ENCODE results near the gene PAPSS2.

The PAPSS2 gene

DNA sequence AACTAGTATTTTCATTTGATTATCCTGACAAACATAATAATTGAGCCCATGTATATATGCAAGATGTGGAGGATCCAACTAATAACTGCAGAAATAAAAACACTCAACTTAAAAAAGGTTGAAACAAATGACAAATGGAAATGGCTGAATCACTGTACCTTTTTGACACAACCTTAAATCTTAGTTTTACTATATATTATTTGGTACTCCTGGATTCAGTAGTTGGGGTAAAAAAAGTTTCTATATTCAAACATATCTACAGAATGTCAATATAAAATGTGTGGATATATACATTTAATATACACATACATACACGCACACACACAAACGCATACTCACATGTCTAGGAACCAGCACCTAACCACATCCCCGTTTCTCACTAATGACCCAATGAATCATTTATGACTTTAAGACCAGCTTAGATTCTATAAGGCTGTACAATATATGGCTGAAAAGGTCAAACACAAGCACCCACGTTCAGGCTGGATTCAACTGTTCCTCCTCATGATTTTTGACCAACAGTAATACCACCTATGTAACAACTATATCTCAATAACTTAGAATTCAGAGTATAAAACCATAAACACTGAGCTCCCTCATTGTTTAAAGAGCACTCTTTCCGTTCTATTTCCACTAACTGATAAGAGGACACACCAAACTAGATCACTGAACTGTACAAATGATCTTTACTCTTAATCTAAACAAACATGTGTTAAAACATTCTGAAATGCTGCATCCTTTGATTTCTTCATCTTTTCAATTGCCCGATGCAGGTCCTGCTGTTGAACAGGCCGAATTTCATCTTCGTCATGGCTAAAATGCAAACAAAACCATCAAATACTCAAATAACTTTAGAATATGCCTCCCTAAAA lies 94.6 kb downstream of the PAPSS2 start:
- no peak for DNase-seq

GRCh38 chr10:87757685-87758084 lies 98.0 kb downstream of the PAPSS2 start:
- no peak for DNase-seq

GRCh38 chr10:87759551-87759950 lies 99.9 kb downstream of the PAPSS2 start:
- DNase-seq, result no peak

DNA sequence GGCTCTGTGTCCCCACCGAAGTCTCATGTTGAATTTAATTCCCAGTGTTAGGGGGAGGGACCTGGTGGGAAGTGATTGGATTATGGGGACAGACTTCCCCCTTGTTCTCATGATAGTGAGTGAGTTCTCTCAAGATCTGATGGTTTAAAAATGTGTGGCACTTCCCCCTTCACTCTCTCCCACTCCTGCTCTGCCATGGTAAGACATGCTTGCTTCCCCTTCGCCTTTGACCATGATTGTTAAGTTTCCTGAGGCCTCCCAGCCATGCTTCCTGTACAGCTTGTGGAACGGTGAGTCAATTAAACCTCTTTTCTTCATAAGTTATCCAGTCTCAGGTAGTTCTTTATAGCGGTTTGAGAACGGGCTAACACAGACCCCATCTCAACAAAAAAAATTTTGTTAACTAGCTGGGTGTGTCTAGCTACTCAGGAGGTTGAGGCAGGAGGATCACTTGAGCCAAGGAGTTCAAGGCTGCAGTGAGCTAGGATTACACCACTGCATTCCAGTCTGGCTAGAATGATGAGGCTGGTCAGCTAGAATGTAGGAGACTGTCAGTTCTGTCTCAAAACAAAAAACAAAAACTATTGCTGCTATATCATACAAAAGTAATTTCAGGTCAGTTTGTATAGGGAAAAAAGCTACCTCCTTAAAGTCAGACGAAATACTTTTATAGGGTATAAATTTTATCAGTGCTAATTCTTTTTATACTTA lies 100.7 kb downstream of the PAPSS2 start:
- no peak for DNase-seq

- no peak for DNase-seq
Measured at GRCh38 chr10:87761153-87761552, 101.5 kb downstream of the PAPSS2 start.

DNA sequence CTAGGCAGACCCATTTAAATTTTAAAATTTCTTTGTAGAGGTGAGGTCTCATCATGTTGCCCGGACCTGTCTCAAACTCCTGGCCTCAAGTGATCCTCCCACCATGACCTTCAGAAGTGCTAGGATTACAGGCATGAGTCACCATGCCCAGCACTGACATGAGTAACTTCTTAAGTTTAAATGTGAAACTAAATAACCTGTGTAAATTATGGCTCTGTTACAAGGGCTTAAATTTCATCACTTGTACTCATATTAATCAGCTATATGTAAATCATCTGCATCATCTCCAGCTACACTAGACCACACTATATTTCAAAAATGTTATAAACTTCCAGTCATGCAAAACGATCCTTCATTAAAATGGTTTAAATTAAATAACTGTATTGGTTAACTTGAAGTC lies 102.2 kb downstream of the PAPSS2 start:
- DNase-seq, result no peak

DNA sequence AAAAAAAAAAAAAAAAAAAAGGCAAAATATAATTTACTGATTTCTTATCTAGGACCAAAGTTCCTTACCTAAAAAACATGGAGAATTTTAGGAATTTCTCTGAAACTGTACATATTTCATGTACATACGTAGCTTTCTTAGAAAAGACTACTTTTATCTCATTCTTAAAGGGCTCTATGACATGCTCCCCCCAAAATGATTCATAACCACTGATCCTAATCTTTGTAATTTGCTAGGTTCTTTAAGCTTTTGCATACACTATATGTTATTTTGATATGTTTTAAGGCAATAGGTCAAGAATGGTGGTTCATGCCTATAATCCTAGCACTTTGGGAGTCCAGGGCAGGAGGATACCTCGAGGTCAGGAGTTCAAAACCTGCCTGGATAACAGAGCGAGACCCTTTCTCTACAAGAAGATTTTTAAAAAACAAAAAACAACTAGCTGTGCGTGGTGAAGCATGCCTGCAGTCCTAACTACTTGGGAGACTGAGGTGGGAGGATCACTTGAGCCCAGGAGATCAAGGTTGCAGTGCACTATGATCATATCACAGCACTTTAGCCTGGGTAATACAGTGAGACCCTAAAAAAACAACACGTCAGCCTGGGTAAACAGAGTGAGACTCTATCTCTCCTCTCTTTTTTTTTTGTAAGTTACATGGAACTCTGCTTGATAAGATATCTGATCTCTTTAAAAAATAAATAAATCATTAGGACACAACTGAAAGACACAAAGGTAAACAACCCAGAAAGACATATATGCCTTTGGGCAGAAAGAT lies 103.6 kb downstream of the PAPSS2 start:
- no peak for DNase-seq

DNA sequence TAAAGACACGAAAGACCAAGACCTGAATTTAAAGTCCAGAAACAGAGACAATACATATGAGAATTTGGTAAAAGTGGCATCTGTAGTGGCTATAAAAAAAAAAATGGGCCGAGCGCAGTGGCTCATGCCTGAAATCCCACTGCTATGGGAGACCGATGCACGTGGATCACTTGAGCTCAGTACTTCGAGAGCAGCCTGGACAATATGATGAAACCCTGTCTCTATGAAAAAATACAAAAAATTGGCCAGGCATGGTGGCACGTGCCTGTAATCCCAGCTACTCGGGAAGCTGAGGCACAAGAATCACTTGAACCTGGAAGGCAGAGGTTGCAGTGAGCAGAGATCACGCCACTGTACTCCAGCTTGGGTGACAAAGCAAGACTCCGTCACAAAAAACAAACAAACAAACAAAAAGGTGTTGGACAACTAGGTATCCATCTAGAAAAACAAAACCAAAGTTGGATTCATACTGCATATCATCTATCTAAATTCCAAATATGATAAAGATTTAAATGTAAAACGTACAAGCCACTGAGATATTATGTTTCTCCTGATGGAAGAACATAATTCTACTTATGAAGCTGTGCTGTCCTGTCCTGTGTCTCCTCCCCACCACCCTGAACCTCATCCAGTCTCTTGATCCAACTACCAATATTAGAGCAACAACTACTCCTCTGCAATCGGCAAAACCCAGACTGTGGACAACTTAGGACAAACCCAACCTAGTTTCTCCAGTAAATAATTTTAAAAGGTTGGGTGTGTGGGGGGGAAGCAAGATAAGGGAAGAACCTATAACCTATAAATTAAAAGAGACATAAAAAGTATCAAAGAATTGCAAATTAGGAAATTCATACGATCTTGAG lies 104.6 kb downstream of the PAPSS2 start:
- DNase-seq, result no peak

DNA sequence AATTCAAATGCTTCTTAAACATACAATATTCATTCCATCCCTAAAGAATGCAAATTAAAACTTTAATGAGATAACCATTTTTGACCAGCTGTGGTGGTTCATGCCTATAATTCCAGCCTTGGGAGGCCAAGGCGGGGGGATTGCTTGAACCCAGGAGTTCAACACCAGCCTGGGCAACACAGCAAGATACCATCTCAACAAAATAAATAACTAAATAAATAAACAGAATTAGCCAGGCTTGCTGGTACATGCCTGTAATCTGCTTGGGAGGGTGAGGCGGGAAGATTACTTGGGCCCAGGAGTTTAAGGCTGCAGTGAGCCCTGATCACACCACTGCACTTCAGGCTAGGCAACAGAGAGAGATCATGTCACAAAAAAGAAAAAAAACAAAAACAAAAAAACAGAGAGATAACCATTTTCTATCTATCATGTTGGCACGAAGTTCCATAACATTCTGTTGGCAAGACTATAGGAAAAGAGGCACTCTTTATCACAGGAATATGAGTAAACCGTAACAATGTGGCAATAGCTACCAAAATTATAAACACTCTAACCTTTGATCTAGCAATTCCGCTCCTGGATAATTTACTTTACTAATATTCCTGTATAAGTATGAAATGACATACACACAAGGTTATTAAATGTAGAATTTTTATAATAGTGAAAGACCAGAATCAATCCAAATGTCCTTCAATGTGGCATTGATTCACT lies 106.1 kb downstream of the PAPSS2 start:
- no peak for DNase-seq

- DNase-seq, result no peak
Measured at GRCh38 chr10:87767253-87767652, 107.6 kb downstream of the PAPSS2 start.

GRCh38 chr10:87771871-87772500 lies 112.3 kb downstream of the PAPSS2 start:
- no peak for DNase-seq

- no peak for DNase-seq
Measured at GRCh38 chr10:87775766-87776165, 116.1 kb downstream of the PAPSS2 start.

GRCh38 chr10:87776328-87776727 lies 116.7 kb downstream of the PAPSS2 start:
- no peak for DNase-seq

- DNase-seq, result no peak
Measured at GRCh38 chr10:87781545-87781944, 121.9 kb downstream of the PAPSS2 start.

GRCh38 chr10:87782721-87783120 lies 123.0 kb downstream of the PAPSS2 start:
- no peak for DNase-seq

- DNase-seq, result no peak
Measured at GRCh38 chr10:87786421-87786820, 126.7 kb downstream of the PAPSS2 start.

DNA sequence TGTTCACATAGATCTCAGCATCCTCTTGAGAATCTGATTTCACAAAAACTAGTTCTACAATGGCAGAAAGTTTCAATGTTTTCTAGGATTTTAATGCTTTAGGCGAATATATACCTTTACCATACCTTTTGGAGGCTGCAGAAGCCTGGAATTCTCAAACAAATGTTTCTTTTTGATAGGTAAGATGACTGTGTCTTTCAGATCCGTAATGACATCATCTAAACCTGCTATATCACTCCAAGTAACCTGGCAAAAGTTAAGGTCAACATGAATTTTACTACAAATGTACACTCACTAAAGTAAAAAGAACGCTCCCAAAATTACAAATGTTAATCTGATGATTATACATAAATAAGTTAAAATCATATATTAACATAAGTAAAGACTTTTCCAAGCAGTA lies 130.5 kb downstream of the PAPSS2 start:
- no peak for DNase-seq

GRCh38 chr10:87794285-87794684 lies 134.6 kb downstream of the PAPSS2 start:
- DNase-seq, result no peak

Data from activated T-cell treated with anti-CD3 and anti-CD28 coated beads, Interleukin-2, amount 50 U/mL, for 1 hour (primary cell).